HepG2 (cell line): ENCODE measurements around the gene SLC35F3. TPM values are rescaled to one million over a fixed set of nuclear protein-coding genes. Genes with fewer than 3 reads are reported as not detected.

Source experiments
- ATAC-seq: fragments of 200-7000 bp; cut with Tn5 transposase; 3 replicates; pipeline ENCODE4 v1.9.1; 2020; ENCODE audit warnings: mild to moderate bottlenecking, moderate library complexity
- BruUV-seq: library from RNA; stranded (reverse); fragments of 400-500 nt; replicated peaks from 2 replicates; lab custom pipeline; 2021; lab: Mats Ljungman, UMichigan
- CTCF ChIA-PET: fragments of 300-600 bp; formaldehyde crosslinking; extraction: SDS; loops from one replicate; lab custom pipeline; 2021; ENCODE audit warnings: low total read pairs, inconsistent platforms, low intra/inter-chr PET ratio; lab: Yijun Ruan, JAX
- POLR2A ChIA-PET: fragments of 350-600 bp; sonication (Branson Sonifier 250); formaldehyde crosslinking; loops from one replicate; lab custom pipeline; 2020; ENCODE audit warnings: antibody characterized with exemption, inconsistent platforms; lab: Yijun Ruan, JAX
- DNase-seq: peaks from one replicate; pipeline ENCODE4 v3.0.0-alpha.2; 2015; ENCODE audit warnings: low spot score
- FAIRE-seq: peaks from 3 replicates; lab custom pipeline; 2011; peaks lifted over from hg19 to GRCh38; lab: Jason Lieb, UNC
- H2AFZ ChIP-seq: one replicate; pipeline ENCODE4 v1.6.1; 2011; ENCODE audit warnings: low read length, inconsistent platforms
- H3K27ac ChIP-seq: fragments of 300-600 bp; 3 replicates; pipeline ENCODE4 v1.8.0; 2011; ENCODE audit warnings: mixed run types, mild to moderate bottlenecking, mixed read lengths, low read length, inconsistent platforms; ENCODE audit not compliant: insufficient read depth; ENCODE audit errors: extremely low read length
- H3K27me3 ChIP-seq, 2 experiments: fragments of 200-600 bp in 1 of 2; 2 replicates in 1 of 2; 3 replicates in 1 of 2; pipeline versions ENCODE4 v1.6.0 to v1.8.0; 2011; ENCODE audit warnings: low read length in 2 of 2, mild to moderate bottlenecking in 2 of 2, moderate library complexity in 2 of 2, inconsistent platforms in 1 of 2; ENCODE audit not compliant: insufficient read depth in 2 of 2, control insufficient read depth in 1 of 2
- H3K36me3 ChIP-seq, 2 experiments: fragments of 200-600 bp in 1 of 2; replicated peaks in 1 of 2; 2 replicates in 1 of 2; 3 replicates in 1 of 2; pipeline versions ENCODE4 v1.5.1 to v1.8.0; 2011; ENCODE audit warnings: low read length in 2 of 2, inconsistent platforms in 1 of 2; ENCODE audit not compliant: insufficient read depth in 2 of 2, control insufficient read depth in 1 of 2
- H3K4me1 ChIP-seq: 2 replicates; pipeline ENCODE4 v1.5.1; 2012; ENCODE audit warnings: low read length, inconsistent platforms; ENCODE audit not compliant: insufficient read depth
- H3K4me2 ChIP-seq: 2 replicates; pipeline ENCODE4 v1.6.0; 2011; ENCODE audit warnings: low read depth, low read length, inconsistent platforms
- H3K4me3 ChIP-seq, 3 experiments: fragments of 200-600 bp in 1 of 3; sonication (generic), shearing (Covaris generic) in 1 of 3; replicated peaks in 1 of 3; 2 replicates each; pipeline ENCODE4 v1.5.1; 2011 to 2016; ENCODE audit warnings: low read length in 3 of 3, inconsistent platforms in 2 of 3, low read depth in 2 of 3, mild to moderate bottlenecking in 2 of 3, control low read depth in 1 of 3, mixed read lengths in 1 of 3; ENCODE audit not compliant: insufficient read depth in 1 of 3
- H3K79me2 ChIP-seq: one replicate; pipeline ENCODE4 v1.6.1; 2011; ENCODE audit warnings: low read length, inconsistent platforms; ENCODE audit not compliant: insufficient read depth
- H3K9ac ChIP-seq: 2 replicates; pipeline ENCODE4 v1.6.0; 2011; ENCODE audit warnings: mild to moderate bottlenecking, low read depth, low read length, inconsistent platforms; ENCODE audit not compliant: insufficient read depth
- H3K9me3 ChIP-seq: 2 replicates; pipeline ENCODE4 v1.5.1; 2012; ENCODE audit warnings: mild to moderate bottlenecking, low read length
- H4K20me1 ChIP-seq: 2 replicates; pipeline ENCODE4 v1.6.0; 2011; ENCODE audit warnings: inconsistent platforms, mild to moderate bottlenecking, low read length, moderate library complexity; ENCODE audit not compliant: insufficient read depth
- FOSL2 ChIP-seq: sonication (generic); formaldehyde crosslinking; IDR thresholded peaks from 2 replicates; pipeline ENCODE4 v1.4.0; 2020; ENCODE audit warnings: missing genetic modification reagents
- HOXA7 ChIP-seq: sonication (generic); formaldehyde crosslinking; IDR thresholded peaks from 2 replicates; pipeline ENCODE4 v1.8.1; 2022; ENCODE audit warnings: mild to moderate bottlenecking, missing genetic modification reagents, moderate library complexity
- KLF16 ChIP-seq, 2 experiments: sonication (generic) in 1 of 2; formaldehyde crosslinking in 1 of 2; IDR thresholded peaks; 2 replicates each; pipeline versions ENCODE4 v1.6.1 to v1.8.0; 2016 to 2023; ENCODE audit warnings: missing genetic modification reagents in 2 of 2, missing compliant biosample characterization in 1 of 2
- MED8 ChIP-seq: sonication (generic); formaldehyde crosslinking; IDR thresholded peaks from 2 replicates; pipeline ENCODE4 v1.8.1; 2023; ENCODE audit warnings: mild to moderate bottlenecking, missing genetic modification reagents; ENCODE audit not compliant: insufficient replicate concordance
- NCOA5 ChIP-seq: sonication (generic); formaldehyde crosslinking; IDR thresholded peaks from 2 replicates; pipeline ENCODE4 v1.4.0; 2020; ENCODE audit warnings: missing genetic modification reagents
- NFE2 ChIP-seq: sonication (generic); formaldehyde crosslinking; IDR thresholded peaks from 2 replicates; pipeline ENCODE4 v1.4.0; 2020; ENCODE audit warnings: missing genetic modification reagents
- RBAK ChIP-seq: sonication (generic); formaldehyde crosslinking; IDR thresholded peaks from 2 replicates; pipeline ENCODE4 v1.5.1; 2020; ENCODE audit warnings: mild to moderate bottlenecking, missing genetic modification reagents
- ZNF484 ChIP-seq: sonication (generic); formaldehyde crosslinking; IDR thresholded peaks from 2 replicates; pipeline ENCODE4 v1.5.1; 2020; ENCODE audit warnings: mild to moderate bottlenecking, low read depth, missing genetic modification reagents, borderline replicate concordance
- ZNF850 ChIP-seq: sonication (generic); formaldehyde crosslinking; conservative IDR thresholded peaks from 2 replicates; pipeline ENCODE4 v1.9.0; 2021; ENCODE audit warnings: mild to moderate bottlenecking, missing genetic modification reagents
- WGBS: methylation state at CpG from one replicate; pipeline ENCODE4 v1.1.6; 2017; ENCODE audit warnings: low lambda C conversion rate; 5-methylcytosine and 5-hydroxymethylcytosine counted together
- in situ Hi-C: cut with HindIII; loops from 2 replicates; pipeline ENCODE4 v1.10.0; 2017; ENCODE audit warnings: low pct_unique_long_range_greater_than_20kb; ENCODE audit not compliant: extremely low pct_ligation_motif_present
- intact Hi-C: fragments of 100-400 bp; cut with micrococcal nuclease; formaldehyde crosslinking; loops from one replicate; pipeline ENCODE4 v1.10.0; 2022; ENCODE audit not compliant: unreplicated experiment
- polyA plus RNA-seq, 8 experiments: library from polyadenylated mRNA; depleted of rRNA in 3 of 8; stranded (reverse) in 7 of 8; unstranded in 1 of 8; fragments of >200 nt; fragmentation: Illumina TruSeq in 4 of 8; extraction: Trizol in 4 of 8; gene quantifications; 2 replicates each; pipeline versions ENCODE4 v1.2.1 to v1.2.3, GENCODE V29; 2011 to 2016; ENCODE audit warnings: low read depth in 4 of 8, missing spikeins in 1 of 8, mixed read lengths in 1 of 8; ENCODE audit not compliant: insufficient read depth in 1 of 8
- total RNA-seq, 5 experiments: library from RNA; depleted of rRNA; stranded (reverse); fragments of >200 nt; fragmentation: Illumina TruSeq; extraction: Trizol; gene quantifications; 2 replicates each; pipeline ENCODE4 v1.2.3, GENCODE V29; 2016; ENCODE audit warnings: low read depth in 1 of 5
- TF ChIP-seq, protein P1 (sequence below): sonication (generic); formaldehyde crosslinking; IDR thresholded peaks from 2 replicates; pipeline ENCODE4 v1.4.0; 2020; ENCODE audit warnings: missing genetic modification reagents, borderline replicate concordance
- TF ChIP-seq, protein P2 (sequence below): IDR thresholded peaks from 2 replicates; pipeline ENCODE4 v1.6.1; 2016; ENCODE audit warnings: low read depth
- TF ChIP-seq, protein P3 (sequence below): sonication (generic); formaldehyde crosslinking; IDR thresholded peaks from 2 replicates; pipeline ENCODE4 v1.8.1; 2023; ENCODE audit warnings: mild to moderate bottlenecking, missing genetic modification reagents, borderline replicate concordance

The SLC35F3 gene
- total and polyA plus RNA-seq, 2 of the 13 experiments (the other 11 are each of a cell fraction or from before 2014, with no cell fraction given) = not detected

DNA sequence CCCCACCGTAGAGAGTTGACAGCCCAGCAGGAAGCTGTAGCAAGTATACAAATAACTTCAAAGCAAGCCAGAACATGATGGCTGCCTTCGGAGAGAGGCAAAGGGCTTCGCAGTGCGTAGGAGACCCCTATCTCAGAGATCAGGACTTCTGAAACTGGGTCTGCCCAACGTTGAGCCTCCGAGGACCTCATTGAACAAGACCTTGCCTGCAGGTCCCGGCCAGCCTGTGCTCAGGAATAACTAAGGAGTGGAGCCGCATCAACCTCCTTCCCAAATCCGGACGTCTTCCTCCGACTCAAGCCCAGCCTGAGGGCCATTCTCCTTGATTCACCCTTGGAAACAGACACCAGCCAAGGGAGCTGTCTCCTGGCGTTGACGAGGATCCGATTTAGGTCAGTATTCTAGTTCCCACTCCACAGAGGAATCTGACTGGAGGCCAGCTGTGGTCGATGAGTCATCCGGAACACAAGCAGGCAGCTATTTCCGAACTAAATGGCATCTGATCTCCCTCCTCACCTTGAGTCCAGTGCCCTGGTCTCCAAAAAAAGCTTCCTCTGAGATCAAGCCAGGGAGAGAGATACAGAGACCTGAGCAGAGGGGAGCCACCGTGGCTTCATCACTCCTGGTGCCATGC, 302.3 kb downstream of the SLC35F3 start:
- intact Hi-C loops = no loop called here
- FAIRE-seq = no peak

DNA sequence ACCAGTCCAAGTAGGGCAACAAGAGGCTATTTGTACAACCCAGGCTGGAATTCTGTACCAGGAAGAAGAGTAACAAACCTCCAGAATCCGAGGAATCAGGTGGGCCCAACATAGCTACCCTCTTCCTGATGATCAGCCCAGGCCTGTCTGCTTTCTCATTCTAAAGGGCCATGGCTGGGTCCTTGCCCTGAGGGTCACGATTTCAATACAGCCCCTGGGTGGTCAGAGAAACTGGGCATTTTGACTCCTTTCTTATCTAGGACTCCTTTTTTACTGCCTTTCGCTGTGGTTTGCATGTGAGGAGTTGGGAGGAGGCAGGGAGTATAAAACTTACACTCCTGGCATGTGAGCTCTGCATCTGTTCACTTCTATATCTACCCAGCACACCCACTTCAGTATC, 303.9 kb downstream of the SLC35F3 start:
- FAIRE-seq = no peak
- CTCF ChIA-PET = no interaction called here
- no peak overlapping the region for H3K4me2 ChIP-seq
- H3K27ac ChIP-seq = no peak overlapping the region
- DNase-seq = no peak
- H2AFZ ChIP-seq = no peak overlapping the region
- intact Hi-C loops (no loop called here), in situ Hi-C loops (no loop called here)
- no peaks in the 10 kb centered on the region for H3K36me3 ChIP-seq
- H3K9me3 ChIP-seq = no peaks in the 10 kb centered on the region; the same call in 1 of the 2 replicates
- H3K9ac ChIP-seq = no peak overlapping the region
- peaks cover 0 to 6% of the 10 kb centered on the region in 2 experiments; a peak in 2 of 5 replicates for H3K27me3 ChIP-seq
- POLR2A ChIA-PET = interaction anchor here (0.8 kb wide), 1 partner anchor 105 kb away, joined by 3 read pairs; no protein-coding TSS in a partner anchor
- no peaks in the 10 kb centered on the region for H4K20me1 ChIP-seq
- H3K79me2 ChIP-seq = no peaks in the 10 kb centered on the region
- WGBS = 5% methylated on average over 2 of the region's 3 CpGs
- no peak for ATAC-seq
- no TSS peak for BruUV-seq
- no peaks in the 10 kb centered on the region for H3K4me1 ChIP-seq
- no peak overlapping the region for H3K4me3 ChIP-seq
- TF ChIP-seq ZNF484 (CRISPR knock-in tag) = no peak
- TF ChIP-seq MED8 (CRISPR knock-in tag) = no peak
- no peak for TF ChIP-seq HOXA7 (CRISPR knock-in tag)
- TF ChIP-seq RBAK (CRISPR knock-in tag) = no peak
- TF ChIP-seq KLF16 (CRISPR knock-in tag; IDR thresholded peaks at IDR 0.05) = no peak
- TF ChIP-seq, protein P1, sequence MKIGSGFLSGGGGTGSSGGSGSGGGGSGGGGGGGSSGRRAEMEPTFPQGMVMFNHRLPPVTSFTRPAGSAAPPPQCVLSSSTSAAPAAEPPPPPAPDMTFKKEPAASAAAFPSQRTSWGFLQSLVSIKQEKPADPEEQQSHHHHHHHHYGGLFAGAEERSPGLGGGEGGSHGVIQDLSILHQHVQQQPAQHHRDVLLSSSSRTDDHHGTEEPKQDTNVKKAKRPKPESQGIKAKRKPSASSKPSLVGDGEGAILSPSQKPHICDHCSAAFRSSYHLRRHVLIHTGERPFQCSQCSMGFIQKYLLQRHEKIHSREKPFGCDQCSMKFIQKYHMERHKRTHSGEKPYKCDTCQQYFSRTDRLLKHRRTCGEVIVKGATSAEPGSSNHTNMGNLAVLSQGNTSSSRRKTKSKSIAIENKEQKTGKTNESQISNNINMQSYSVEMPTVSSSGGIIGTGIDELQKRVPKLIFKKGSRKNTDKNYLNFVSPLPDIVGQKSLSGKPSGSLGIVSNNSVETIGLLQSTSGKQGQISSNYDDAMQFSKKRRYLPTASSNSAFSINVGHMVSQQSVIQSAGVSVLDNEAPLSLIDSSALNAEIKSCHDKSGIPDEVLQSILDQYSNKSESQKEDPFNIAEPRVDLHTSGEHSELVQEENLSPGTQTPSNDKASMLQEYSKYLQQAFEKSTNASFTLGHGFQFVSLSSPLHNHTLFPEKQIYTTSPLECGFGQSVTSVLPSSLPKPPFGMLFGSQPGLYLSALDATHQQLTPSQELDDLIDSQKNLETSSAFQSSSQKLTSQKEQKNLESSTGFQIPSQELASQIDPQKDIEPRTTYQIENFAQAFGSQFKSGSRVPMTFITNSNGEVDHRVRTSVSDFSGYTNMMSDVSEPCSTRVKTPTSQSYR (CRISPR knock-in tag) = no peak
- TF ChIP-seq ZNF850 (CRISPR knock-in tag) = no peak
- TF ChIP-seq, protein P2, sequence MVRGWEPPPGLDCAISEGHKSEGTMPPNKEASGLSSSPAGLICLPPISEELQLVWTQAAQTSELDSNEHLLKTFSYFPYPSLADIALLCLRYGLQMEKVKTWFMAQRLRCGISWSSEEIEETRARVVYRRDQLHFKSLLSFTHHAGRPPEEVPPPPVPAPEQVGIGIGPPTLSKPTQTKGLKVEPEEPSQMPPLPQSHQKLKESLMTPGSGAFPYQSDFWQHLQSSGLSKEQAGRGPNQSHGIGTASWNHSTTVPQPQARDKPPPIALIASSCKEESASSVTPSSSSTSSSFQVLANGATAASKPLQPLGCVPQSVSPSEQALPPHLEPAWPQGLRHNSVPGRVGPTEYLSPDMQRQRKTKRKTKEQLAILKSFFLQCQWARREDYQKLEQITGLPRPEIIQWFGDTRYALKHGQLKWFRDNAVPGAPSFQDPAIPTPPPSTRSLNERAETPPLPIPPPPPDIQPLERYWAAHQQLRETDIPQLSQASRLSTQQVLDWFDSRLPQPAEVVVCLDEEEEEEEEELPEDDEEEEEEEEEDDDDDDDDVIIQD (CRISPR knock-in tag) = no peak
- no peak for TF ChIP-seq NCOA5
- TF ChIP-seq NFE2 (CRISPR knock-in tag) = no peak

More for the DNA sequence above, 302.3 kb downstream of the SLC35F3 start:
- no peaks in the 10 kb centered on the region for H4K20me1 ChIP-seq
- in situ Hi-C loops = no loop called here
- no TSS peak for BruUV-seq
- H3K4me3 ChIP-seq = no peak overlapping the region
- WGBS = 39% methylated on average over 13 of the region's 18 CpGs
- no peaks in the 10 kb centered on the region for H3K27me3 ChIP-seq
- no peak overlapping the region for H3K9ac ChIP-seq
- H3K79me2 ChIP-seq = no peaks in the 10 kb centered on the region
- TF ChIP-seq, protein P3, sequence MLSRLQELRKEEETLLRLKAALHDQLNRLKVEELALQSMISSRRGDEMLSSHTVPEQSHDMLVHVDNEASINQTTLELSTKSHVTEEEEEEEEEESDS (CRISPR knock-in tag) = no peak
- TF ChIP-seq FOSL2 = peak; percentile 67
- no peak overlapping the region for H3K4me2 ChIP-seq
- H3K36me3 ChIP-seq = no peaks in the 10 kb centered on the region
- POLR2A ChIA-PET = no interaction called here
- no peak overlapping the region for H3K27ac ChIP-seq
- H3K9me3 ChIP-seq = no peaks in the 10 kb centered on the region; the same call in 1 of the 2 replicates
- ATAC-seq (peak; percentile 32; the same call in 1 of the 3 replicates), DNase-seq (peak; percentile 14)
- no peak overlapping the region for H2AFZ ChIP-seq
- no peaks in the 10 kb centered on the region for H3K4me1 ChIP-seq
- CTCF ChIA-PET = no interaction called here
